NCI-H146 treated with DMSO at 0.1 percent for 48 hours (cell line): ENCODE data around the gene NLRC4.
"Not testable (repeated sequence)": the region's sequence is repeated elsewhere in the genome, so short reads cannot be mapped to it uniquely, and the experiment has no call there.

ENCODE experiments used
- DNase-seq: peaks from one replicate; lab custom pipeline; 2025; ENCODE audit not compliant: unreplicated experiment; lab: John Stamatoyannopoulos, UW

NLRC4 gene, protein sequence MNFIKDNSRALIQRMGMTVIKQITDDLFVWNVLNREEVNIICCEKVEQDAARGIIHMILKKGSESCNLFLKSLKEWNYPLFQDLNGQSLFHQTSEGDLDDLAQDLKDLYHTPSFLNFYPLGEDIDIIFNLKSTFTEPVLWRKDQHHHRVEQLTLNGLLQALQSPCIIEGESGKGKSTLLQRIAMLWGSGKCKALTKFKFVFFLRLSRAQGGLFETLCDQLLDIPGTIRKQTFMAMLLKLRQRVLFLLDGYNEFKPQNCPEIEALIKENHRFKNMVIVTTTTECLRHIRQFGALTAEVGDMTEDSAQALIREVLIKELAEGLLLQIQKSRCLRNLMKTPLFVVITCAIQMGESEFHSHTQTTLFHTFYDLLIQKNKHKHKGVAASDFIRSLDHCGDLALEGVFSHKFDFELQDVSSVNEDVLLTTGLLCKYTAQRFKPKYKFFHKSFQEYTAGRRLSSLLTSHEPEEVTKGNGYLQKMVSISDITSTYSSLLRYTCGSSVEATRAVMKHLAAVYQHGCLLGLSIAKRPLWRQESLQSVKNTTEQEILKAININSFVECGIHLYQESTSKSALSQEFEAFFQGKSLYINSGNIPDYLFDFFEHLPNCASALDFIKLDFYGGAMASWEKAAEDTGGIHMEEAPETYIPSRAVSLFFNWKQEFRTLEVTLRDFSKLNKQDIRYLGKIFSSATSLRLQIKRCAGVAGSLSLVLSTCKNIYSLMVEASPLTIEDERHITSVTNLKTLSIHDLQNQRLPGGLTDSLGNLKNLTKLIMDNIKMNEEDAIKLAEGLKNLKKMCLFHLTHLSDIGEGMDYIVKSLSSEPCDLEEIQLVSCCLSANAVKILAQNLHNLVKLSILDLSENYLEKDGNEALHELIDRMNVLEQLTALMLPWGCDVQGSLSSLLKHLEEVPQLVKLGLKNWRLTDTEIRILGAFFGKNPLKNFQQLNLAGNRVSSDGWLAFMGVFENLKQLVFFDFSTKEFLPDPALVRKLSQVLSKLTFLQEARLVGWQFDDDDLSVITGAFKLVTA

GRCh38 chr2:32264422-32265105 is at the start of gene NLRC4:
Gene NLRC4 (minus strand): TSS chr2:32264886. CDS start chr2:32256775, 8,111 bp downstream.
- no peak for DNase-seq

- DNase-seq, result no peak
Measured at GRCh38 chr2:32310577-32310976, 45.9 kb upstream of the NLRC4 start.

- DNase-seq, result not testable (repeated sequence)
Measured at GRCh38 chr2:32293966-32294562, 29.4 kb upstream of the NLRC4 start.

- DNase-seq, result not testable (repeated sequence)
Measured at GRCh38 chr2:32293493-32293892, 28.8 kb upstream of the NLRC4 start.

GRCh38 chr2:32291746-32292145 is 27.1 kb upstream of the NLRC4 start:
- DNase-seq, result no peak

DNA sequence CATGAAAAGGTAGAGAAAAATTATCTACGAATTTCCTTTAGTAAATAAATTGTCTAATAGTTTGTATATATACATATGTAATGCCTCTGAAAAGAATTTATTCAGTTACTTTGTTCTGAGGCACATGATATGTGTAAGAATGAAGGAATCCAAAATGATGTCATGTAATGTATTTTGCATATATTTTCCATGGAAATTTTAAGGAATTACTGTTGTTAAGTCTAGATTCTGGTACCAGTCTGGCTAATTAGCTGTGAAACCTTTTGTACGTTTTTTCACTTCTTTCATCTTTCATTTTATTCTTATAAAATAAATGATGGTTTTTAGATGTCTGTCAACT is 25.3 kb upstream of the NLRC4 start:
- DNase-seq, result no peak

- no peak for DNase-seq
Measured at GRCh38 chr2:32289165-32289999, 24.7 kb upstream of the NLRC4 start.

- DNase-seq, result no peak
Measured at GRCh38 chr2:32284321-32284720, 19.6 kb upstream of the NLRC4 start.

DNA sequence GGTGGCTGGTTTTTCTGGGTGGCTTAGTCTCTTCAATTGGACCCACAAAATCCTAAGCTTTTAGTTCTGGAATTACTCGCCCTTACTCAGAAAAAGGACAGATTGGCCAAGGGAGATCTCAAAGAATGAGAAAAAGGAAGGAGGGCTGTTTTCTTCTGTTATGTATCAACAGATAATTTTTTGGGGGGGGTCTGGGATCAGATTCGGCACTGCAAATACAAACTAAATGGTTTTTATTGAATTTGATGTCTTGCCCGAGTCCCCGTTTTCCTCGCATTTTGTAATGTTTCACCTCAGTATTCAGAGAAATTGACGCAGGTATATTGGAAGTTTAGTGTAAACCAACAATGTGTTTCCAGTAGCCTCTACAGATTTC is 13.8 kb upstream of the NLRC4 start:
- DNase-seq, result no peak

DNA sequence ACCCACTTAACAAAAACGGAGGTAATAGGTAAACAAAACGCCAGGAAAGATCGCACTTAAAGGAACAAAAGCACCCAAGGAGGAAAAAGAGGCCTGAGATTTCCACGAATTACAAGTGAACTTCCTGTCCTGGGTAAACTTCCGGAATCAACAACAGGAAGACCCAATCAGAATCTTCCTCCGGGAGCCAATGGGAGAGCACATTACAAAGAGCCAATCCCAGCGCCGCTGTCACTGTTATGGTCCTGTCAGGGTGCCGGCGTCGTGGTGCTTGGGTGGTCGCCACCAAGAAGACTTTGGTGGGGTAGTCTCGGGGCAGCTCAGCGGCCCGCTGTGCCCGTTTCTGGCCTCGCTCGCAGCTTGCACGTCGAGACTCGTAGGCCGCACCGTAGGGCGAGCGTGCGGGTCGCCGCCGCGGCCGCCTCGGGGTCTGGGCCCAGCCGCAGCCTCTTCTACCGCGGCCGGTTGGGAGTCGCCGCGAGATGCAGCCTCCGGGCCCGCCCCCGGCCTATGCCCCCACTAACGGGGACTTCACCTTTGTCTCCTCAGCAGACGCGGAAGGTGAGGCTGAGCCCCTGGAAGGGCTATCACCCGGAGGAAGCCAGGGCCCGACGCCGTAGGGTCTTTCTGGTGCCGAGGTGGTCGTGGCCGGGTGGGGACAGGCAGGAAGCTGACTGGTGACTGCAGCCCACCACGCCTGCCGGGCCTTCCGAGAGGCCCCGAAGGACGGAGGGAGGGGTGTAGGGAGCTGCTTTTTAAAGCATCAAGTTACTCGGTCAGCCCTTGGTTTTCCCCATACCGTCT is 13.2 kb upstream of the NLRC4 start, which contains the start of gene YIPF4:
Gene YIPF4, plus strand, starts transcription at position 231 of the 804 bp plus-strand sequence. Its CDS starts 252 bp downstream, at position 483.
- peak; percentile 83 for DNase-seq

DNA sequence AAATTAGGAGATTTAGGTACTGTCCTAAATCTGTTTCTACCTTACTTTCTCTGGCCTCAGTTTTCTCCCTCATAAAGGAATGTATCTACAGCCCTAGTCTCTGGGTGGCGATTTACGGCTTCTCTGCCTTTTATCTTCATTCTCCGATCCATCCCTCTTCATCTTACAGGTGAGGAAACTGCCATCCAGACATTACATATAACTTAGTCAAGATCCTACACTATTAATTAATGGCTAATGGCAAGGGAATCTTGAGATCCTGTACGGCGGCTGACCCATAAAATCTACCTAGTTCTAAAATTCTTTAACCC is 12.6 kb upstream of the NLRC4 start:
- no peak for DNase-seq

DNA sequence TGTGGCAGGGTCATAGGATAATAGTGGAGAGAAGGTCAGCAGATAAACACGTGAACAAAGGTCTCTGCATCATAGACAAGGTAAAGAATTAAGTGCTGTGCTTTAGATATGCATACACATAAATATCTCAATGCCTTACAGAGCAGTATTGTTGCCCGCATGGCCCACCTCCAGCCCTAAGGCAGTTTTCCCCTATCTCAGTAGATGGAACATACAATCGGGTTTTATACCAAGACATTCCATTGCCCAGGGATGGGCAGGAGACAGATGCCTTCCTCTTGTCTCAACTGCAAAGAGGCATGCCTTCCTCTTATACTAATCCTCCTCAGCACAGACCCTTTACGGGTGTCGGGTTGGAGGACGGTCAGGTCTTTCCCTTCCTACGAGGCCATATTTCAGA is 11.1 kb upstream of the NLRC4 start:
- DNase-seq, result not testable (repeated sequence)

DNA sequence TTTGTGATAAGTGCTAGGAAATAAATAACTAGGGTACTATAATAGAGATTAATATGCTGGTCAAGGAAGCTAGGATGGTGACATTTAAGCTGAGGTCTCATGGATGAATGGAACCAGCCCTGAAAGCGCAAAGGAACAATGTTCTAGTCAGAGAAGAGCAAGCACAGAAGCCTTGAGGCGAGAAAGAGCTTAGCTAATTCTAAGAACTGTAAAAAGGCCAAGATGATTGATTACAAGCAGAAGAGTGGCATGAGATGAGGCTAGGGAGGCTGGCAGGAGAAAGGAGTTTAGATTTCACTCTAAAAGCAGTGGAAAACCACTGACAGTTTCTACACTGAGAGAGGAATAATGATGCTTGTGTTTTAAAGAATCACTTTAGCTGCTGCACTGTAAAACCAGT is 9.6 kb upstream of the NLRC4 start:
- no peak for DNase-seq

DNA sequence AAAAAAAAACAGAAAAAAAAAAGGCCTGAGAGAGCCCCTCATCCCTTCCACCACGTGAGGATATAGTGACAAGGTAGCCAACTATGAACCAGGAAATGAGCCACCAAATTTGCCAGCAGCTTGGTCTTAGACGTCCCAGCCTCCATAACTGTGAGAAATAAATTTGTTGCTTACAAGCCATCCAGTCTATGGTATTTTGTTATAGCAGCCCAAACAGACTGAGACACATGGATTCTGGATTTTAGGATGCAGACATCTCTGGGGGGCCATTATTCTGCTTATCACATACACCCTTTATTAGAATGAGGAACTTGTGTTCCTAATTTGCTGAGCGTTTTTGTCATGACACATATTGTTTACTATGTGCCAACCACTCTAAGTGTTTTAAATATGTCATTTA is 7.6 kb upstream of the NLRC4 start:
- DNase-seq, result no peak

DNA sequence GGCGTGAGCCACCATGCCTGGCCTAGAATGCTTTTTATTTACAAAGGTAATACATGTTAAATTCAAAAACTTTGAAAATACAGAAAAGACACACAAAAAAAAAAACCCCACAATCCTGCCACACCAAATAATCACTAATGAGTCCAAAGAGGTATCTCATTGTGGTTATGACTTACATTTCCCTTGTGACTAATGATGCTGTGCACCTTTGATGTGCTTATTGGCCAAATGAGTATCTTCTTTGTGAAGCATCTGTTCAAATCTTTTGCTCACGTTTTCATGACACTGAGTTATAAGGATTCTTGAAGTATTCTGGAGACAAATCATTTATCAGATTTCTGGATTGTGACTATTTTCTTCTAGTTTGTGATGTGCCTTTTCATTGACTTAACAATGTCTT is 6.4 kb upstream of the NLRC4 start:
- DNase-seq, result no peak

DNA sequence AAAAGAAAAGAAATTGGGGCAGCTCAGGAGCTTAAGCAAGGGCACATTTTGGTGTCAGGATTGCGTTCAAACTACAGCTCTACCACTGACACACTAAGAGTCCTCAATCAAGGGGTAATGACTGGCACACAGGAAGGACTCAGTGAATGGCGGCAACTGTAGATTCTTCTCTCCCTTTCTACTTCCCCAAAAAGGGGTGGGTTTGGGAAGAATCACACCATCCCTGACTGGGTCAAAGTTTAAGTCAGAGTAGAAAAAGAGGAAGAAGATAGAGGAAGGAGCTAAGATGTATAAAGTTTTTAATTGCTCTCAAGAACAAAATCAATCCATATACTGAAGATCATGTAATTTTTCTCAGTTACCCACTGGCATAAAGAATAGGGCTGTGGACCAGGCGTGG is 2.6 kb downstream of the NLRC4 start:
- DNase-seq, result no peak

- DNase-seq, result no peak
Measured at GRCh38 chr2:32260376-32260775, 4.3 kb downstream of the NLRC4 start.

- DNase-seq, result no peak
Measured at GRCh38 chr2:32258242-32258641, 6.4 kb downstream of the NLRC4 start.

DNA sequence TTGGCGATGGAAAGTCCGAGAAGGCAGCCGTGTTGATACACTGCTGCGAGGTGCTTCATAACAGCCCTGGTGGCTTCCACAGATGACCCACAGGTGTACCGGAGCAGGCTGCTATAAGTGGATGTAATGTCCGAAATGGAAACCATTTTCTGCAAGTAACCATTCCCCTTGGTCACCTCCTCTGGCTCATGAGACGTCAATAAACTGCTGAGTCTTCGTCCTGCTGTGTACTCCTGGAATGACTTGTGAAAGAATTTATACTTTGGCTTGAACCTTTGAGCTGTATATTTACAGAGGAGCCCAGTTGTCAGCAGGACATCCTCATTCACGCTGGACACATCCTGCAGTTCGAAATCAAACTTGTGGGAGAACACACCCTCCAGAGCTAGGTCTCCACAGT is 14.4 kb downstream of the NLRC4 start:
- no peak for DNase-seq
